KMS-11 (cell line): ENCODE measurements around the gene NEURL1.

Source experiments
- H2AFZ ChIP-seq: fragments of 200-600 bp; sonication (generic); 2 replicates; pipeline ENCODE4 v1.6.1; 2016; ENCODE audit warnings: antibody characterized with exemption, mixed run types, low read depth
- H3K27ac ChIP-seq: fragments of 200-600 bp; sonication (generic); 2 replicates; pipeline ENCODE4 v1.6.1; 2016; ENCODE audit warnings: mild to moderate bottlenecking, mixed run types
- H3K27me3 ChIP-seq: fragments of 200-600 bp; sonication (generic); 2 replicates; pipeline ENCODE4 v1.6.1; 2017; ENCODE audit warnings: mild to moderate bottlenecking, low read depth, mixed run types, moderate library complexity; ENCODE audit not compliant: insufficient read depth
- H3K36me3 ChIP-seq: fragments of 200-600 bp; sonication (generic); 2 replicates; pipeline ENCODE4 v1.6.1; 2017; ENCODE audit warnings: mild to moderate bottlenecking, mixed run types; ENCODE audit not compliant: insufficient read depth
- H3K4me1 ChIP-seq: fragments of 200-600 bp; sonication (generic); 2 replicates; pipeline ENCODE4 v1.6.1; 2016; ENCODE audit warnings: mild to moderate bottlenecking, low read depth, mixed run types; ENCODE audit not compliant: poor library complexity, severe bottlenecking
- H3K4me2 ChIP-seq: fragments of 200-600 bp; sonication (generic); 2 replicates; pipeline ENCODE4 v1.7.0; 2016; ENCODE audit warnings: mild to moderate bottlenecking, mixed run types
- H3K4me3 ChIP-seq: fragments of 200-600 bp; sonication (generic); IDR thresholded peaks from 2 replicates; pipeline ENCODE4 v1.6.1; 2017; ENCODE audit warnings: low read depth, low read length, mixed read lengths; ENCODE audit not compliant: insufficient read depth
- H3K79me2 ChIP-seq: fragments of 200-600 bp; sonication (generic); 2 replicates; pipeline ENCODE4 v1.6.1; 2016; ENCODE audit warnings: low read depth, mixed run types; ENCODE audit not compliant: insufficient read depth
- H3K9ac ChIP-seq: fragments of 200-600 bp; sonication (generic); 2 replicates; pipeline ENCODE4 v1.6.1; 2016; ENCODE audit warnings: mild to moderate bottlenecking, mixed run types
- H4K20me1 ChIP-seq: fragments of 200-600 bp; sonication (generic); 2 replicates; pipeline ENCODE4 v1.6.1; 2016; ENCODE audit warnings: mild to moderate bottlenecking, mixed run types; ENCODE audit not compliant: insufficient read depth
- TF ChIP-seq, protein P1 (sequence below): fragments of 200-600 bp; sonication (generic); conservative IDR thresholded peaks from 2 replicates; pipeline ENCODE4 v1.6.1; 2017; ENCODE audit warnings: low read depth, mild to moderate bottlenecking, antibody characterized with exemption, low read length, moderate library complexity, mixed read lengths

The NEURL1 gene

DNA sequence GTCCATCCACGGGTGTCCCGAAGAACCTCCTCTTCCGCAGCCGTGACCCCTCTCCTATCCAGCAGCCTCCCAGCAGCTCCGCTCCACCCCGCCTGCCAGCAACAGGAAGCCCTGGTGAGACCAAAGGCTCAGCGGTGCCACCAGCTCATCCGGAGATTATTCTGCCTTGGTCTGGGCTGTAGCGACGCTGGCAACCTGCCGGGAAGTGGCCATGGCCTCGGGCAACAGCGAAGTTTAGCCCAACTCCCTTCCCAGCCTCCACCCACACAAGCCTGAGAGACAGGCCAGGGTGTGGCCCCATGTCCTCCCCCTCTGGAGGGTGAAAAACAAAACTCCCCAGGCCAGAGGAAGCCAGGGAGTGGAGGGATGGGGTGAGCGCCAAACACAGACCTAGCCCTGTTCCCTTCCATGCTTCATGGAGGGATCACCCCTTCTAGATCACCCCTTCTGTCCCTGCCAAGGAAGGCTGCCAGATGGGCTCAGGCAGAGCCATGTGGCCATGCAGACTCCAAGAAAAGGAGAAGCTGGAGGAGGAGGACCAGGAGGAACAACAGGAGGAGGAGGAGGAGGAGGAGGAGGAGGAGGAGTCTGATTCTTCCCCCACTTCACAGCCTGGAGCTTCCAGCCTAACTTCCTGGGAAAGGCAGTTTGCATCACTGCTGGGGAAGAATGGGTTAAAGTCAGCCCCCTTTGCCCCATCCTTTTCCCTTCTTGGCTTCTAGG, 42.3 kb upstream of the NEURL1 start:
- H3K4me3 ChIP-seq: no peak overlapping the region

DNA sequence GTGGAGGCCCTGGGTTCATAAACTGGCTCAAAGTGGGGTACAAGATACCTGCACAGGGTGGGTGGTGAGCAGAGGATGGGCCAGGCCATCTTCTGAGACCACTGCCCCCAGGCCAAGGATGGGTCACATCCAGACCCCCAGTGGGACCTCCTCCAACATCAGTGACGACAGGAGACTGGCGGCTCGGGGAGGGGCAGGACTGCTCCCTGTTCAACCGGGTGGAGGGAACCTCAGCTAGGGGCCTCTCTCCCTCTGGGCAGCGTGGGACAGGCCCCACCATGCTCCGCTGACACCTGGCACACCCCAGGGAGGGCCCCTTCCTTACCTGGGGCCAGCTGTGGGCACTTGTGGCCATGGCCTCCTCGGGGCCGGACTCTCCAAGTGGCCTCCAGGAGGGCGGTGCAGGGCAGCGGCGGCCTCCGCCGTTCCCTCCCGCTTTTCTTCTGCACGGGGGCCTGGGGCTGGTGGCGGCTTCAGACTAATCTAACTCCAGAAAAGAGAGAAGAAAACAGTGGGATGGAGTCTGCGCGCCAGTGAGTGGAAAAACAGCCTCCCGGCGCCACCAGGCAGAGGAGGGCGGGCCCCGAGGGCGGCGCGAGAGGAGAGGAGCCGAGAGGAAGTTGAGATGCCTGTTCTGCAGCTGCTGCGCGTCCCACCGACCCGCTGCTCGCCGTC, 41.5 kb upstream of the NEURL1 start, which contains the start of gene CALHM2:
Gene CALHM2, minus strand, starts transcription at position 540 of the 675 bp plus-strand sequence. CDS start 2,429 bp downstream, outside the sequence.
- H2AFZ ChIP-seq: peak within 1 kb of the TSS; percentile 14; the same call in 1 of the 2 replicates
- no peaks in the 10 kb centered on the region for H3K4me1 ChIP-seq
- no peak within 1 kb of the TSS for H3K4me2 ChIP-seq
- H4K20me1 ChIP-seq: no peaks in the 10 kb centered on the region
- no peaks in the 10 kb centered on the region for H3K36me3 ChIP-seq
- no peaks in the 10 kb centered on the region for H3K79me2 ChIP-seq
- H3K4me3 ChIP-seq: no peak within 1 kb of the TSS
- TF ChIP-seq, protein P1, sequence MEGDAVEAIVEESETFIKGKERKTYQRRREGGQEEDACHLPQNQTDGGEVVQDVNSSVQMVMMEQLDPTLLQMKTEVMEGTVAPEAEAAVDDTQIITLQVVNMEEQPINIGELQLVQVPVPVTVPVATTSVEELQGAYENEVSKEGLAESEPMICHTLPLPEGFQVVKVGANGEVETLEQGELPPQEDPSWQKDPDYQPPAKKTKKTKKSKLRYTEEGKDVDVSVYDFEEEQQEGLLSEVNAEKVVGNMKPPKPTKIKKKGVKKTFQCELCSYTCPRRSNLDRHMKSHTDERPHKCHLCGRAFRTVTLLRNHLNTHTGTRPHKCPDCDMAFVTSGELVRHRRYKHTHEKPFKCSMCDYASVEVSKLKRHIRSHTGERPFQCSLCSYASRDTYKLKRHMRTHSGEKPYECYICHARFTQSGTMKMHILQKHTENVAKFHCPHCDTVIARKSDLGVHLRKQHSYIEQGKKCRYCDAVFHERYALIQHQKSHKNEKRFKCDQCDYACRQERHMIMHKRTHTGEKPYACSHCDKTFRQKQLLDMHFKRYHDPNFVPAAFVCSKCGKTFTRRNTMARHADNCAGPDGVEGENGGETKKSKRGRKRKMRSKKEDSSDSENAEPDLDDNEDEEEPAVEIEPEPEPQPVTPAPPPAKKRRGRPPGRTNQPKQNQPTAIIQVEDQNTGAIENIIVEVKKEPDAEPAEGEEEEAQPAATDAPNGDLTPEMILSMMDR: no peak
- H3K27me3 ChIP-seq: no peaks in the 10 kb centered on the region
- no peak within 1 kb of the TSS for H3K27ac ChIP-seq
- no peak within 1 kb of the TSS for H3K9ac ChIP-seq

More for the DNA sequence above, 42.3 kb upstream of the NEURL1 start:
- no peak overlapping the region for H3K27ac ChIP-seq
- H3K4me1 ChIP-seq: no peaks in the 10 kb centered on the region
- H3K36me3 ChIP-seq: no peaks in the 10 kb centered on the region
- H3K9ac ChIP-seq: no peak overlapping the region
- H4K20me1 ChIP-seq: no peaks in the 10 kb centered on the region
- H3K79me2 ChIP-seq: no peaks in the 10 kb centered on the region
- no peak overlapping the region for H2AFZ ChIP-seq
- TF ChIP-seq, protein P1: no peak
- no peak overlapping the region for H3K4me2 ChIP-seq
- no peaks in the 10 kb centered on the region for H3K27me3 ChIP-seq

DNA sequence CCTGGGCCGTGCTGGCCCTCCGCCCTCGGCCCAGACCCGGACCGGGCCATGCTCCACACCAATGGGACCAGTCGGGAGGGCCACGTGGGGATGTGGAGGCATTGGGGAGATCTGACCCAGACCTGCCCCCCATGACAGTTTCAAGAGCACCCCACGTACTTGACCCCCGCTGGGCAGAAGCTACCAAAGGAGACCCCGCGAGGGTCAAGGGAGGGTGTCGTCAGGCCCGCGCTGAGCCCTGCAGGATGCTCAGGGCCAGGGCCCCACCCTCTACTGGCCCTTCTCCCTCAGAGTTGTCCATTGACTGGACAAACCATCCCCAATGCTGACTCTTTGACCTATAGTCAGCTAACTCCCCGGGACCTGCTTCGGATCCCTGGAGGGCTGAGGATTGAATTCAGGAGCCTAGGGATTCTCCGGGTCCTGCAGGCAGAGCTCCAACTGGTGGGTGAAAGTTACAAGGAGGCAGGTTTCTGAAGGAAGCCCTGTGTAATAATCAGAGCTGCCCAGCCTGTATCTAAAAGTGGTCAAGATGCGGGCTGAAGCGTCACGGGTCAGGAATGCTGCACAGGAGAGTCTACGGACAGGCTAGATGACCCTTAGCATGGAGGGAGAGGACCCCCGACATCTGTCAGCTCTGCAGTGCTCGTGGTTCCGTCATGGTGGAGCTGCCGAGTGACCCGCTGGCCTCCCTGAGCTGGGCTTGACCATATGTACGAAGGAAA, 40.8 kb upstream of the NEURL1 start:
- H3K9ac ChIP-seq: no peak overlapping the region
- H3K4me3 ChIP-seq: no peak overlapping the region
- H3K79me2 ChIP-seq: no peaks in the 10 kb centered on the region
- H3K4me2 ChIP-seq: no peak overlapping the region
- no peaks in the 10 kb centered on the region for H3K36me3 ChIP-seq
- TF ChIP-seq, protein P1: no peak
- peak overlapping the region; percentile 14; the same call in 1 of the 2 replicates for H2AFZ ChIP-seq
- H3K27me3 ChIP-seq: no peaks in the 10 kb centered on the region
- H4K20me1 ChIP-seq: no peaks in the 10 kb centered on the region
- no peak overlapping the region for H3K27ac ChIP-seq
- H3K4me1 ChIP-seq: no peaks in the 10 kb centered on the region

DNA sequence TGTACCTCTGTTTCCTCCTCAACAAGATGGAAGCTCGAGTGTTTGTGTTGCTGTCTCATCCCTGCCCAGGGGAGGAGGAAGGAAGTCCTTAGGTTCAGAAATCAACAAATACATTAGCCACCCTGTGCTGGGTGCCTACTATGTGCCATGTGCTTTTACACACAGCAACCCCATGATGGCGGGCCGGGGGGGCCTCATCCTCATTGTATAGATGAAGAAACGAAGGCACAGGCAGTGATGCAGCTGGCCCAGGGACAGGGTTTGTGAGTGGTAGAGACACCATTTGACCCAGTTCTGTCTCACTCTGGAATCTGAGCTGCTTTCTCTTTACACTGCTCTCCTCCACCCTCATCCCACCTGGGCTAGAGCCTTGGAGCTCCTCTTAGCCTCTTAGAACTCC, 39.5 kb upstream of the NEURL1 start:
- H3K27ac ChIP-seq: no peak overlapping the region
- no peaks in the 10 kb centered on the region for H3K79me2 ChIP-seq
- H3K4me2 ChIP-seq: no peak overlapping the region
- peaks cover 7% of the 10 kb centered on the region for H3K4me1 ChIP-seq
- TF ChIP-seq, protein P1: no peak
- no peak overlapping the region for H3K4me3 ChIP-seq
- no peak overlapping the region for H2AFZ ChIP-seq
- H3K27me3 ChIP-seq: no peaks in the 10 kb centered on the region
- no peaks in the 10 kb centered on the region for H3K36me3 ChIP-seq
- H3K9ac ChIP-seq: no peak overlapping the region
- no peaks in the 10 kb centered on the region for H4K20me1 ChIP-seq
